ENCODE results near the gene BORCS5.
"Not testable (repeated sequence)": the region's sequence is repeated elsewhere in the genome, so short reads cannot be mapped to it uniquely, and the experiment has no call there.

BORCS5 gene

DNA sequence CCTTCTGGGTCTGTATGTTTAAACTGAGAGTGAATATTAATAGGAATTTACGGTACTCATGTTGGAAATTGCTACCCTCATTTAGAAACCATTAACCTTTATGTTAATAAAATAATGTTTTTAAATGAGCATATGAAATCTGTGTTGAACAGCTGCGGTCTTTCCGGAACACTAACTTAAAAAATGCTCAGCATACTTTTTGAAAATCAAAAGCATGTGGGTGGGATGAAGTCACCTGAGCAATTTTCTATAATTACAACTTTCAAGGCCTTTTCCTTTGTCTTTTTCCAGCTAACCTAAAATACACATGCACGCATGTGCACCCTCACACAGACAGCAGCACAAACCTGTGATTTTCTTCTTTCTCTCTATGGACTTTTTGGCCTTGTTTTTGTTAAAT, 39.8 kb downstream of the BORCS5 start:
- no peak for DNase-seq

DNA sequence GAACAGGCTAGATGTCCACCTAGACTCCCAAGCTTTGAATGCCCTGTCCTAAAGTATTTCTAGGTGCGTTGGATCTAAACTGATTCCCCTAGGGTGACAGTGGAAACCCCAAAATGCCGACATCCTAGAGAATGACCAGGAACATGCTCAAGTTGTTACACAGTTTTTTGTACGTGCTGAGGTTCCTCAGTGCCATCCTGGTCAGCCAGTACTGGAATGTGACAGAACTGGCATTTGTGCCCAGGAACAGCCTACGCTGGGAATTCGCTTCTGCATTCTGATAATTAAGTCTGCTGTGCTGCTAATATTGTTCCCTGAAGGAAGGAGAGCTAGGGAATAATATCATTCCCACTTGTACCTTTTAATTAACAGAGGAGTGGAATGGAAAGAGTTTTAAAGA, 40.3 kb downstream of the BORCS5 start:
- DNase-seq, result no peak

DNA sequence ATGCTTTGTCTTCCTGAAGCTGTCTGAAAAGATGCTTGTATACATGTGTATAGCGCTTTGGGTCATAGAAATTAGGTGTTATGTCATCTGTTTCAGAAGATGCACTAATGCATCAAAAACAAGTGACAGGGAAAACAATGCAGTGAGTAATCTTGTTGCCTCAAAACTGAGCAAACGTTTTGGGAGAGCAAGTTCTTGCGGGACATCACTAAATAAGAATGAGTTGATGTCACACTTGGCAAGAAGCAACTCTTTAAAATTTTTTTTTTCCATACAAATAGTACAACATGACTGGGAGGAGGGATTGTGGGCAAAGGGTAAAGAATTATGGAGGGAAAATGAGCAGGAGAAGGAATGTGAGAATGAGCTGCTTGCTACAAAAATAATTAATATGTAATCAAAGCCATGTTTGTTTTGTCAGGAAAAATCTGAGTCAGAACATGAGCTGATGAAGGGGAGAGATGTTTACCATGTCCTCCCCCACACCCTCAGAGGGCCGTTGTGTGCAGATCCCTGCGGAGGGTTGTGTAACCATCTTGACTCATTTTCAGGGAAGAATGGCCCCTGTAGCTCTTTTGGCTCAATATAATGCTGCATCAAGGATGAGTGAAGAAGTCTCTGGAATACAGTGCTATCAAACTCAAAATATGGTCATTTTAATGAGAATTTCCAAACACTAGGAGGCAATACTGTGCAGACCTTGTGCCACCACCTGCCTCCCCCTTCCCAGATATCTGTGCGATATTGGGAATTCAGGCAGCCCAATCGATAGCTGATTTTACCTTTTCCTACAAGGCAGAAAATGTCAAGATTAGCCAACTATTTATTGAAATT, 41.4 kb downstream of the BORCS5 start:
- no peak for DNase-seq

DNA sequence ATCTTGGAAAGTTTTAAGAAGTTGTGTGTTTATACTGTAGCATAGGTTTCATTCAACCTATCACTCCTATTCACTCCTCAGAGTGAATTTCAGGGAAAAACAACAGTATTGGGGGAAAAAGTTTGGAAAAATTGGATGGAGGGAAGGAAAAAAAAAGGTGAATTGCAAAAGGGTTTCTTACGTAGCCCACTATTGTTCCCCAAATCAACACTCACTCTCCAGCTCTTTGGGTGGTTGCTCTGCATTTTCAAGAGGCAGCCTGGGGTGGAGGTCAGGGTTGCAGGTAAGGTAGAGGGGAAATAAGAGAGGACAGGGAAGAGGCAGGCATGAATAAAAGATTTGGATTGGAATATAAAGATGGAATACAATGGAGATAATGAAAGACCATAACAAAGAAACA, 42.3 kb downstream of the BORCS5 start:
- DNase-seq, result no peak

DNA sequence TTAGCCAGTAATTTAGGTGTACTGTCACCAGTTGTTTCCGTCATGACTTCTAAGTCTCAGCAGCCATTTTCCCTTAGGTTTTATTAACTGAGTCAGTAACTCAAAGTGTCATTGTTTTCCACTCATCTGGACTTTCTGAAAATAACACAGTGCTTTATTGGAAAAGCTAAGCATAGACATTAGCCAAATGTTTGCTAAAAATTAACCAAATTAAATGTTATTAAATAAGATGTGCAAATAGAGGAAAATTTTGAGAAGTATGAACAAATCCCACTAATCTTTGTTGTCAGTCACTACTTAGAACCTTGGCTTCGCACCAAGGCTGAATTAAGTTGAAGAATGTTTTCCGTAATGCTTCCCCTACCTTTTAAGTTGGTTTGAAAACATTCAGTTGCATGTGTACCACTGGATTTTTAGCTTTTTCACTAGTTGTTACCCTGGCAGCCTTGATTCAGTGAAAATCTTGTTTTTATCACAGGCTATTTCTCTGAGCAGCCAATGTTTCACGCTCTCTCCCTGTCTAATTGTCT, 43.0 kb downstream of the BORCS5 start:
- no peak for DNase-seq

DNA sequence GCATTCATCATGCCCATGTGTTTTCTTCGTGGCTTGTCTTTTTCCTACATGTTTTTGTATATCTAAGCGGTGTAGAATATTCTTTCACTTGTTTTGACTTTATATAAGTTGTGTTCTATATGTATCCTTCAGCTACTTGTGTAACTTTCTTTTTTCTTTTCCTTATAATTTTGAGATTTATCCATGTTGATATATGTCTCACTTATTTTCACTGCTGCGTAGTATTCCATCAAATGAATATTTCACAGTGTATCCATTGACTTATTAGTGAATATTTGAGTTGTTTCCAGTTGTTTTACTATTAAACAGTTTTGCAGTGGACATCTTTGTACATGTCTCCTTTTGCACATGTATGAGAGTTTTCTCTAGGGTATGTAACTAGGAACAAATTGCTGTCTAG, 43.9 kb downstream of the BORCS5 start:
- DNase-seq, result no peak

DNA sequence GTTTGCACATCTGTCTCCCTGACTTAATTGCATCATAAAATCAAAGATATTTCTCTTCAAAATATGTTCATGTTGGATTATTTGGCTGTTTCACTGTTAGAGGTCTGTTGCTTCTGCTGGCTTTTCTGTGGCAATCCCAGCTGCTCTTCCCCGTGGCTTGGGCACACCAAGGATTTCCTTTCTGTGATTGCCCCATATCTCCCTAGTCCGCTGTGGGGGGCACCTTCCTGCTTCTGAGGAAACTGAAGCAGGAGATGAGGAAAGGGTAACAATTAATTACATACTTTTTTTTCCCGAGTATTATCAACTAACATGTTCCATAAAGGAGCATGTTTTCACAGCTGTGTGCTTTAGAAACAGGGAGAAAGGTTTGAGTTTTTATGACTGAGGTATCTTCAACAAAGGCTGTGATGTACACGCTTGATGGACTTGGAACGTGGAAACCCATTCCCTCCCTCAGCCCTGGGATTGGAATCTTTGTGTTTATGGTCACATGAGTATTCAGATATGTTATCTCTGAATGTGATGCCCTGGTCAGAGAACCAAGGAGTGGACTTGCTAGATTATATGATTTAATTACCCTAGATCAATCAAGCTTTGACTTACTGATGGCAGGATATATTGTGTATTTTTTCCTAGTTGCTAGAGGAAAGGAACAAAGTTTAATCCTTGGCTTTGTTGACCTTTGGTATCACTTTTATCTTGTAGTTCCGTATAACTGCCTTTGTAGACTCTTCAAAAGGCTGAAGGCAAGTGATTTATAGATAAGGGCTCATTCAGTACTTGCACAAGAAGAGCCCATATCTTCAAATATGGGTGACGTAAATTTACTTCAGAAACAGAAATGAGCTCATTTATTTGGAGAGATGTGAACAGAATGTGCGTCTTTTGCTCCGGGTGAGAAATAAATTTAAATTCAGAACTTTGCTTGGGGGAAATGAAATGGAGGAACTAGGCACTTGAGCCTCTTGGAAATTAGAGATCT, 46.7 kb downstream of the BORCS5 start:
- no peak for DNase-seq

DNA sequence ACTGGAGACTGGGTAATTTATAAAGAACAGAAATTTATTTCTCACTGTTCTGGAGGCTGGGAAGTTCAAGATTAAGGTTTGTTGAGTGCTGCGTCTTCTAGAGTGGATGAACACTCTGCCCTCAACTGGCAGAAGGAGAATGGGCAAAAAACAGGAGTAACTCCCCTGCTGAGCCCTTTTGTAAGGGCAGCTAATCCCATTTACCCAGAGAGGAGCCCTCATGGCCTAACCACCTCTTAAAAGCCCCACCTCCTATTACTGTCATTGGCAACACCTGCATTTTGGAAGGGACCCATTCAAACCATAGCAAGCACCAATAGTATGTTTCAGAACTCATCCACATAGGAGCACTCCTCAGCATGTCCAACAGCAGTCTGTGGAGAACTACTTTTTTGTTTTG, 47.4 kb downstream of the BORCS5 start:
- no peak for DNase-seq

DNA sequence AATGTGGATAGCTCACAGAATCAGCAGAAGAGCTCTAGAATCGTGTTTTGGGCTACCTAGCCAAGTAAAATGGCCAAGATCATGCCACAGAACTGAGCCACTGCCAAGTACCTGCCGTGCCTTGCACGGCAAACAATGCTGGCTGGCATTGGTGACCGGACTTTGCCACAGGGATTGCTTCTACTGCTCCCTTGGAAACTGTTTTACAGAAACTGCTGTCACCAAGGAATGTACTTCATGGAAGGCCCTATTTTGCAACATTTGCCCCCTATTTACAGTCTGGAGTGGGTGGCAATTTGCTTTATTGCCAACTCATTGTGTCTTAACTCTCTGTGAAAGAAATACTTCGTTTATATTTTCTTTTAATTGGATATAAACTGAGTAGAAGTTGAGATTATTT, 49.0 kb downstream of the BORCS5 start:
- no peak for DNase-seq

DNA sequence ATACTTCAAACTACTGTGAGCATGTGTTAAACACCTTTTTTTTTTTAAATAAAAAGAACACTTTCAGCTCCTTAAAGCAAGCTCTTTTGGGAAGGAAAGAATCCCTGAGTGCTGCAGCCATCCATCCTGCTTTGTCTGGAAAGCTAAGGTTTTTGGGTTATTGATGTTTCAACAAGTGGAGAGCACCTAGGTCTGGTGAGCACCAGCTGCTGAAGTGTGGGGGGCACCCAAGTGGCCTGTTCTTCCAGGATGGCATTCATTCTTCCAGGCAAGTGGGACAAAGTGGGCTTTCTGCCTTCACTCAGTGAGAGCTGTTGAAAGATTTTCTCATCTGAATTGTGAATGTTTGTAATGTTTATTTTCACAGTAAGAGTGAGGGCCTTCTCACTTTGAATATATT, 49.9 kb downstream of the BORCS5 start:
- no peak for DNase-seq

DNA sequence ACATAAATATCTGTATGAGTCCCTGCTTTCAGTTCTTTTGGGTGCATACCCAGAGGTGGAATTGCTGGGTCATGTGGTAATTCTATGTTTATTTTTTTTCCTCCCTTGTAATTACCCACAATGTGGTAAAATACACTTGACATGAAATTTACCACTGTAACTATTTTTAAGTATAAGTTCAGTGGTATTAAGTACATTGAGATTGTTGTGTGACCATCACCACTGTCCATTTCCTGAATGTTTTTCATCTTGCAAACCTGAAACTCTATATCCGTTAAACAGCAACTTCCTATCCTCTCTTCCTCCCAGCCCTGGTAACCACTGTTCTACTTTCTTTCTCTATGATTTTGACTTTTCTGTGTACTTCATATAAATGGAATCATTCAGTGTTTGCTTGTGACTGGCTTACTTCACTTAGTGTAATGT, 51.4 kb downstream of the BORCS5 start:
- no peak for DNase-seq

DNA sequence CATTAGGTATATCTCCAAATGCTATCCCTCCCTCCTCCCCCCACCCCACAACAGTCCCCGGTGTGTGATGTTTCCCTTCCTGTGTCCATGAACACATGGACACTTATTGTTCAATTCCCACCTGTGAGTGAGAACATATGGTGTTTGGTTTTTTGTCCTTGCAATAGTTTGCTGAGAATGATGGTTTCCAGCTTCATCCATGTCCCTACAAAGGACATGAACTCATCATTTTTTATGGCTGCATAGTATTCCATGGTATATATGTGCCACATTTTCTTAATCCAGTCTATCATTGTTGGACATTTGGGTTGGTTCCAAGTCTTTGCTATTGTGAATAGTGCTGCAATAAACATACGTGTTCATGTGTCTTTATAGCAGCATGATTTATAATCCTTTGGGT, 52.5 kb downstream of the BORCS5 start:
- not testable (repeated sequence) for DNase-seq

DNA sequence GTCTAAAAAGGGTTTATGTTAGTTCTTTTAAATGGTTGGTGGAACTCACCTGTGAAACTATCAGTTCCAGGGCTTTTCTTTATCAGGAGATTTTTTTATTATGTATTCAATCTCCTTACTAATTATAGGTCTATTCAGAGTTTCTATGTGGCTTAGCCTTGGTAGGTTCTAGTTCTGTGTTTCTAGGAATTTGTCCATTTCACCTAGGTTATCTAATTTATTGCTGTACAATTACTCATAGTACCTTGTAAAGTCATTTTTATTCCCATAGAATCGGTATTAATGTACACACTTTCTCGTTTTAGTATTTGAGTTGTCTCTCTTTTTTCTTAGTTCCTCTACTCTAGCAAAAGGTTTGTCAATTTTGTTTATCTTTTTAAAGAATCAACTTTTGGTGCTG, 59.0 kb downstream of the BORCS5 start:
- DNase-seq, result no peak

DNA sequence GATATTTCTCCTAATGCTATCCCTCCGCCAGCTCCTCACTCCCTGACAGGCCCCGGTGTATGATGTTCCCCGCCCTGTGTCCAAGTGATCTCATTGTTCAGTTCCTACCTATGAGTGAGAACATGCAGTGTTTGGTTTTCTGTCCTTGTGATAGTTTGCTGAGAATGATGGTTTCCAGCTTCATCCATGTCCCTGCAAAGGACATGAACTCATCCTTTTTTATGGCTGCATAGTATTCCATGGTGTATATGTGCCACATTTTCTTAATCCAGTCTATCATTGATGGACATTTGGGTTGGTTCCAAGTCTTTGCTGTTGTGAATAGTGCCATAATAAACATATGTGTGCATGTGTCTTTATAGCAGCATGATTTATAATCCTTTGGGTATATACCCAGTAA, 62.3 kb downstream of the BORCS5 start:
- DNase-seq, result not testable (repeated sequence)

DNA sequence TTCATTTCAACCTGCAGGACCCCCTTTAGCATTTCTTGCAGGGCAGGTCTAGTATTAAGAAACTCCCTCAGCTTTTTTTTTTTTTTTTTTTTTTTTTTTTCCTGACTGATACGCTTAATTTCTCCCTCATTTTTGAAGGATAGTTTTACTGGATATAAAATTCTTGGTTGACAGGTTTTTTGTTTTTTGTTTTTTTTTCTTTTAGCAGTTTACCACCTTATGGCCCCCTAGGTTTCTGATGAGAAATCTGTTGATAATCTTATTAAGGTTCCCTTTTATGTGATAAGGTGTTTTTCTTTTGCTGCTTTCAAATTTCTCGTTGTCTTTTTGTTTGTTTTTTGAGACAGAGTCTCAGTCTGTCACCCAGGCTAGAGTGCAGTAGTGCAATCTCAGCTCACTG, 66.5 kb downstream of the BORCS5 start:
- DNase-seq, result no peak

DNA sequence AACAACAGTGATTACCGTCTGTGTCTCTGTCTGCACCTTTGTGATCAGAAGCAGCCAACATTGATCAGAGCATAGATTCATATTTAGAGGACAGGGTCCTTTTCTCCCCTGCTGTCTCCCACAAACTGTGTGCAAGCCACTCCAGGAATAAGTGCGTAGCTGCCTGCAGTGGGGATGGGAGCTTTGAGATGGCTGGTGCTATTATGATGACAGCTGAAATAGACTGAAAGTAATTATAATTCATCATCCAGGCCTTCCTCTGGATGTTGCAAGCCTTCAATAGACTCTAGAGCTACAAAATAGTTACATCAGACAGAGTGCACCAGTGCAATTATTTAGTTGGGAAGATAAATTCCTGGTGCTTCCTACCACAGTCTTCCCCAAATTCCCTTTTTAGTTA, 68.1 kb downstream of the BORCS5 start:
- no peak for DNase-seq

DNA sequence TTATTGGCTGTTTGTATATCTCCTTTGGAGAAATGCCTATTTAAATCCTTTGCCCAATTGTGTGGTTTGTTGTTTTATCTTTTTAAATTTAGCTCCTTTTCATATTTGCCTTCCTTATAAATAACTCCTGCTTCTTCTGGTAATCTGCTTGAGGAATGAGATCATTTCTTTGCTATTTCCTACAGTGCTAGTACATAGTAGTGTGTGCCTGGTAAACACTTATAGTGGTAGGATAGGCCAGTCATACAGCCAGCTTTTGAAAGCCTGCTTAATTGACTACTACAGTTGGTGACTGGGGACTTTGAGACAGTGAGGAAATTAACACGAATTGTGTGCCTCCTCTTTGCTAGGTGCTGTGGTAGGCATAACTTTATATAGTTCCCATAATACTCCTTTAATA, 68.7 kb downstream of the BORCS5 start:
- no peak for DNase-seq

DNA sequence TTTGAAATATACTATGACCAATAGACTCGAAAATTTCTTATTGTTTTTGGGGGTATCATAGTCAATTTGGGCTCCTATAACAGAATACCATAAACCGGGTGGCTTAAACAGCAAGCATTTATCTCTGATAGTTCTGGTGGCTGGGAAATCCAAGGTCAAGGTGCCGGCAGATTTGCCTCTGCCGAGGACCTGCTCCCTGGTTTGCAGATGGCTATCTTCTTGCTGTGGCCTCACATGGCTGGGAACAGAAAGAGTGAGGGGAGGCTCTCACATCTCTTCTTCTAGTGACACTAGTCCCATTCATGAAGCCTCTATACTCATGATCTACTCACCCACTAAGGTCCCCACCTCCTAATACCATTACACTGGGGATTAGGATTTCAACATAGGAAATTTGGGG, 70.7 kb downstream of the BORCS5 start:
- DNase-seq, result no peak

DNA sequence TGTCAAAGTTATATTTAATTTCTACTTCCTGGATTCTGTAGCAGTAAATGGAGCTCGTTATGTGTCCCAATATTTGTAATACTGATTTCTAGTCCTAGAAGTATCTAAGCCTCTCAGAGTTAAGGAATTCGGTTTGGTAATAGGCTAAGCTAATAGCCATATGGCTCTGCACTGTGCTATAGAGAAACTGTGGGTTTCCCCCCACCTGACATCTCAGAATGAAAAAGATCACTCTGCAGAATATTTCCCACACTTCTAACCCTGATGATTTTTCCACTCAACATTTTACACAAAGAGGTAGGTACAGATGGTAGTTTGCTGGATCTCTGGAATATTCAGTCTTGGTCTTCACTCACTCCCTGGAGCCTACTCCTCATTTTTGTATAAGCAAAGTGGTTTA, 71.2 kb downstream of the BORCS5 start:
- DNase-seq, result no peak

DNA sequence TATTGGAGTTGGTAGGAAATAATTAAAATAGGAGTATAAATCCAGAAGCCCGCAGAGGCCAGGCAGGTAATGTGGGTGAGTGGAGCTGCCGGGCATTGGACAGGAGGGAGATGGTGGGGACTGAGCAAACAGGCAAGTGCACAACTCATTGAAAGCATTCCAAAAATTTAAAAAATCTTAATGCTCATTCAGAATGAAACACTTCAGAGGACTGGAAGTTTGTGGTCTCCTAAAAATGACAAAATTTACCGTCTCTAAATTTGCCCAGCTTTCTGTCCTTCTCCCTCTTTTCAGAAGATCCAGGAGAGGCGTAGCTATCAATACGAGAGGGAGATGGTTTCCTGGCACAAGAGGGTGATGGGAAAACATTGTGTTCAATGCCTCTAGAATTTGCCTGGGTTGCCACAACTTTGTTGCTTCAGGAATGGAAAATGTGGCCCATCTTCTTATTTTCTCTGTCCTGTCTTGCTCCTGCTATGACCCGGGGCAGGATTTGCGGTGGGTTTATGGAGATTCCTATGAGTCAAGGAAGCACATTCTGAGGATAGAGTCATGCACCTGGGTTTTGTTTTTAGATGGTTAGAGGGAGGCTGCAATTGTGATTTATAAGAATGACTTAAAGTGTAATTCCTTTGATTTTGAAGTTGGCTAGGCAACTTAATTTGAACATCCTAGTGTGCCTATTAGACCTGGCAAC, 72.2 kb downstream of the BORCS5 start:
- DNase-seq, result no peak

DNA sequence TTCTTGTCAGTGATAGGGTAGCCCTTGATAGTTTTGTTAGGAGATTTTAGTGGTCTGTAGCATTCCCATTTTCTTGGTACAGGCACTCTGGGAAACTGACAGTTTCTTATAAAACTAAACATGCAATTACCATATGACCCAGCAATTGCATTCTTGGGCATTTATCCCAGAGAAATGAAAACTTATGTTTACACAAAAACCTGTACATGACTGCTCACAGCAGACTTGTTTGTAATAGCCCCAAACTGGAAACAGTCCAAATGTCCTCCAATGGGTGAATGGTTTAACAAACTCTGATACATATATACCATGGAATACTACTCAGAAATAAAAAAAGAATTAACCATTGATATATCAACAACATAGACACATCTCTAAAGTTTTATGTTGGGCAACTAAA, 75.5 kb downstream of the BORCS5 start:
- DNase-seq, result peak; percentile 5

DNA sequence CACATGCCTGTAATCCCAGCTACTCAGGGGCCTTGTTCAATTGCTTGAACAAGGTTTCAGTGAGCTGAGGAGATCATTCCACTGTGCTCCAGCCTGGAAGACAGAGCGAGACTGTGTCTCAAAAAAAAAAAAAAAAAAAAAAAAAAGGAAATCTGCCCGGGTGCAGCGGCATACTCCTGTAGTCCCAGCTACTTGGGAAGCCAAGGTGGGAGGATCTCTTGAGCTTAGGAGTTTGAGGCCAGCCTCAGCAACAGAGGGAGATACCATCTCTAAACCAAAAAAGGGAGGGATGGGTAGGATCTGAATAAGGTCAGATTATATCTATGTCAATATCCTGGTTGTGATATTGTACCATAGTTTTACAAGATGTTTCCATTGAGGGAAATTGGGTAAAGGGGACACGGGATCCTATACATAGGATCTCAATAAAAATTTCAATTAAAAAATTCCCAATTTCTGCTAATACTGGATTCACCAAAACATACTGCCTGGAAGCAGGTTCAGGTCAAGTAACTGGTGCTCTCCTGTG, 76.4 kb downstream of the BORCS5 start:
- DNase-seq, result no peak

DNA sequence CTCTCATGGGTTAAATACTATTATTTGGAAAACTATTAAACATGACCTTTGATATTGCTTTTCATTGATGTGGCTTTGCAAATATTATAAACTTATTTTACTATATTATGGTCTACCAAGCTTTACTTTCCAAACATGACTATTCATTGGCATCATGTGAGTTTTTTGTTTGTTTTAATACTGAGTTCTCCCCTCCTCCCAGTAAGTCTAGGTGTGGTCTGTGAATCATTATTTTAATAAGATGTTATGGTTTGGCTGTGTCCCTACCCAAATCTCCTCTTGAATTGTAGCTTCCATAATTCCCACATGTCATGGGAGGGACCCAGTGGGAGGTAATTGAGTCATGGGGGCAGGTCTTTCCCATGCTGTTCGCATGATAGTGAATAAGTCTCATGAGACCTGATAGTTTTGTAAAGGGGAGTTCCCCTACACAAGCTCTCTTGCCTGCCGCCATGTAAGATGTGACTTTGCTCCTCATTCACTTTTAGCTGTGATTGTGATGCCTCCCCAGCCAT, 80.0 kb downstream of the BORCS5 start:
- no peak for DNase-seq

All from NCI-H345 (cell line).